ENCODE results near the gene NDUFS7.

DNA sequence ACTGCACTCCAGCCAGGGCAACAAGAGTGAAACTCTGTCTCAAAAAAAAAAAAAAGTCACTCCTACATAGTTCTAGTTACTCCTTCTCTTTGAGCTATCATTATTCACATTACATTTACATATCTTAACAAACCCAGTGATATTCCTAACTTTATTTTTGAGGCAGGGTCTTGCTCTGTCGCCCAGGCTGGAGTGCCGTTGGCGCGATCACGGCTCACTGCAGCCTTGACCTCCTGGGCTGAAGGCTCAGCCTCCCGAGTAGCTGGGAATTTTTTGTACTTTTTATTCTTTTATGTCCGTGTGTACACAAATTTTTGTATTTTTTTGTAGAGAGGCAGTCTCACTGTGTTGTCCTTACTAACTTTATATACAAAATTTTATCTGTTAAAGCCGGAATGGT, 53.9 kb downstream of the NDUFS7 start:
- TF ChIP-seq, protein P1, sequence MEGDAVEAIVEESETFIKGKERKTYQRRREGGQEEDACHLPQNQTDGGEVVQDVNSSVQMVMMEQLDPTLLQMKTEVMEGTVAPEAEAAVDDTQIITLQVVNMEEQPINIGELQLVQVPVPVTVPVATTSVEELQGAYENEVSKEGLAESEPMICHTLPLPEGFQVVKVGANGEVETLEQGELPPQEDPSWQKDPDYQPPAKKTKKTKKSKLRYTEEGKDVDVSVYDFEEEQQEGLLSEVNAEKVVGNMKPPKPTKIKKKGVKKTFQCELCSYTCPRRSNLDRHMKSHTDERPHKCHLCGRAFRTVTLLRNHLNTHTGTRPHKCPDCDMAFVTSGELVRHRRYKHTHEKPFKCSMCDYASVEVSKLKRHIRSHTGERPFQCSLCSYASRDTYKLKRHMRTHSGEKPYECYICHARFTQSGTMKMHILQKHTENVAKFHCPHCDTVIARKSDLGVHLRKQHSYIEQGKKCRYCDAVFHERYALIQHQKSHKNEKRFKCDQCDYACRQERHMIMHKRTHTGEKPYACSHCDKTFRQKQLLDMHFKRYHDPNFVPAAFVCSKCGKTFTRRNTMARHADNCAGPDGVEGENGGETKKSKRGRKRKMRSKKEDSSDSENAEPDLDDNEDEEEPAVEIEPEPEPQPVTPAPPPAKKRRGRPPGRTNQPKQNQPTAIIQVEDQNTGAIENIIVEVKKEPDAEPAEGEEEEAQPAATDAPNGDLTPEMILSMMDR (IDR thresholded peaks at IDR 0.05), result no peak
- TF ChIP-seq POLR2A (IDR thresholded peaks at IDR 0.05) (no peak), POLR2AphosphoS5 (IDR thresholded peaks at IDR 0.05) (no peak), EP300 (IDR thresholded peaks at IDR 0.05) (no peak)
